Gastrocnemius medialis (tissue), 4 donors: ENCODE data around the gene DNAAF5. TPM values are rescaled to one million over a fixed set of nuclear protein-coding genes. Genes with fewer than 3 reads are reported as not detected.

Source experiments
- ATAC-seq, 2 donors: fragments of 150-250 bp; one replicate each; pipeline ENCODE4 v1.9.1; 2016
- DNase-seq, 2 donors: peaks; one replicate each; pipeline ENCODE4 v3.0.0-alpha.2; 2019
- H3K27ac ChIP-seq, 4 donors: fragments of 200-600 bp; sonication (generic); 1 replicate in 1 of 4; 2 replicates in 3 of 4; pipeline ENCODE4 v1.5.1; 2016 to 2018; ENCODE audit warnings: mild to moderate bottlenecking in 2 of 4, moderate library complexity in 1 of 4
- H3K27me3 ChIP-seq, 3 donors: fragments of 200-600 bp; sonication (generic) in 2 of 3; 1 replicate in 1 of 3; 2 replicates in 2 of 3; pipeline versions ENCODE4 v1.5.1 to v1.6.0; 2016 to 2019; ENCODE audit warnings: mild to moderate bottlenecking in 1 of 3, moderate library complexity in 1 of 3
- H3K36me3 ChIP-seq, 2 donors: fragments of 200-600 bp; sonication (generic) in 1 of 2; one replicate each; pipeline ENCODE4 v1.5.1; 2017 to 2018
- H3K4me1 ChIP-seq, 2 donors: fragments of 200-600 bp; sonication (generic) in 1 of 2; one replicate each; pipeline ENCODE4 v1.5.1; 2016 to 2017; ENCODE audit warnings: mild to moderate bottlenecking in 2 of 2
- H3K4me3 ChIP-seq, 4 donors: fragments of 200-600 bp; sonication (generic) in 3 of 4; 1 replicate in 1 of 4; 2 replicates in 3 of 4; pipeline ENCODE4 v1.5.1; 2016 to 2019; ENCODE audit warnings: mild to moderate bottlenecking in 2 of 4
- H3K9me3 ChIP-seq, 3 donors: fragments of 200-600 bp; sonication (generic) in 2 of 3; 1 replicate in 1 of 3; 2 replicates in 2 of 3; pipeline ENCODE4 v1.5.1; 2016 to 2019
- CTCF ChIP-seq, 5 experiments: fragments of 450-650 bp in 3 of 5; fragments of 200-600 bp in 2 of 5; sonication (generic) in 2 of 5; IDR thresholded peaks in 4 of 5; conservative IDR thresholded peaks in 1 of 5; 1 replicate in 4 of 5; 2 replicates in 1 of 5; pipeline ENCODE4 v1.5.1; 2016 to 2019; ENCODE audit warnings: antibody characterized with exemption in 5 of 5, mild to moderate bottlenecking in 3 of 5, moderate library complexity in 3 of 5
- POLR2A ChIP-seq, 2 donors: fragments of 450-650 bp; IDR thresholded peaks; one replicate each; pipeline ENCODE4 v1.6.1; 2017; ENCODE audit warnings: antibody characterized with exemption in 2 of 2, mild to moderate bottlenecking in 2 of 2, moderate library complexity in 2 of 2
- in situ Hi-C, 4 donors: fragments of 200-750 bp; cut with MboI; loops; one replicate each; pipeline versions ENCODE4 v1.15.0 to v1.8.0; 2017; ENCODE audit warnings: low sequenced_read_pairs in 4 of 4
- intact Hi-C: fragments of 100-400 bp; cut with DNase I; formaldehyde crosslinking; loops from one replicate; pipeline ENCODE4 v1.15.1; 2023; ENCODE audit warnings: low total_unique reads
- total RNA-seq, 4 donors: library from RNA; depleted of rRNA; stranded (reverse); fragments of >200 nt; gene quantifications; one replicate each; pipeline versions ENCODE4 v1.1.0 to v1.2.3, GENCODE V29; 2016

Gene DNAAF5
- total RNA-seq, 4 donors from 2014 or later, result 22.4 to 36.2 (median 30.6) TPM

- no peaks in the 10 kb centered on the region for H3K9me3 ChIP-seq
- no peak for DNase-seq
- in situ Hi-C loops (no loop called here), intact Hi-C loops (no loop called here)
- H3K4me3 ChIP-seq, result no peak overlapping the region
- no peak for TF ChIP-seq CTCF (IDR thresholded peaks at IDR 0.05 in 4 of 5, conservative IDR thresholded peaks at IDR 0.05 in 1 of 5)
- TF ChIP-seq POLR2A (IDR thresholded peaks at IDR 0.05), result no peak
- H3K27me3 ChIP-seq, result no peaks in the 10 kb centered on the region
- ATAC-seq, result no peak
- H3K36me3 ChIP-seq, result peaks cover 6 to 51% of the 10 kb centered on the region in 2 donors
- H3K4me1 ChIP-seq, result no peaks in the 10 kb centered on the region
- no peak overlapping the region for H3K27ac ChIP-seq
Measured at GRCh38 chr7:757741-758163, 31.3 kb downstream of the DNAAF5 start.

GRCh38 chr7:759569-759968, 33.1 kb downstream of the DNAAF5 start:
- no peak for DNase-seq
- no peak for ATAC-seq
- Histone ChIP-seq H3K4me3 (no peak overlapping the region), H3K9me3 (no peaks in the 10 kb centered on the region), H3K4me1 (no peaks in the 10 kb centered on the region), H3K27me3 (no peaks in the 10 kb centered on the region), H3K27ac (no peak overlapping the region), H3K36me3 (peaks cover 6 to 67% of the 10 kb centered on the region in 2 donors)
- in situ Hi-C loops, result no loop called here
- TF ChIP-seq CTCF (IDR thresholded peaks at IDR 0.05 in 4 of 5, conservative IDR thresholded peaks at IDR 0.05 in 1 of 5) (no peak), POLR2A (IDR thresholded peaks at IDR 0.05) (no peak)
- intact Hi-C loops, result no loop called here

- Histone ChIP-seq H3K27me3 (no peaks in the 10 kb centered on the region), H3K4me1 (no peaks in the 10 kb centered on the region), H3K27ac (no peak overlapping the region), H3K9me3 (no peaks in the 10 kb centered on the region), H3K4me3 (no peak overlapping the region), H3K36me3 (peaks cover 6 to 67% of the 10 kb centered on the region in 2 donors)
- in situ Hi-C loops (no loop called here), intact Hi-C loops (no loop called here)
- DNase-seq, result no peak
- no peak for ATAC-seq
- TF ChIP-seq POLR2A (IDR thresholded peaks at IDR 0.05) (no peak), CTCF (IDR thresholded peaks at IDR 0.05 in 4 of 5, conservative IDR thresholded peaks at IDR 0.05 in 1 of 5) (no peak)
Measured at GRCh38 chr7:760006-760405, 33.5 kb downstream of the DNAAF5 start.

GRCh38 chr7:761101-761500, 34.6 kb downstream of the DNAAF5 start:
- H3K4me1 ChIP-seq, result no peaks in the 10 kb centered on the region
- H3K9me3 ChIP-seq, result no peaks in the 10 kb centered on the region
- TF ChIP-seq POLR2A (IDR thresholded peaks at IDR 0.05), result no peak
- no peak for TF ChIP-seq CTCF (IDR thresholded peaks at IDR 0.05 in 4 of 5, conservative IDR thresholded peaks at IDR 0.05 in 1 of 5)
- H3K27ac ChIP-seq, result no peak overlapping the region
- intact Hi-C loops (no loop called here), in situ Hi-C loops (no loop called here)
- H3K27me3 ChIP-seq, result no peaks in the 10 kb centered on the region
- H3K36me3 ChIP-seq, result peaks cover 6 to 70% of the 10 kb centered on the region in 2 donors
- DNase-seq (no peak), ATAC-seq (no peak)
- no peak overlapping the region for H3K4me3 ChIP-seq

GRCh38 chr7:761631-762030, 35.1 kb downstream of the DNAAF5 start:
- Histone ChIP-seq H3K4me3 (no peak overlapping the region), H3K36me3 (peaks cover 6 to 68% of the 10 kb centered on the region in 2 donors), H3K27me3 (no peaks in the 10 kb centered on the region), H3K4me1 (no peaks in the 10 kb centered on the region), H3K9me3 (no peaks in the 10 kb centered on the region), H3K27ac (no peak overlapping the region)
- in situ Hi-C loops (no loop called here), intact Hi-C loops (no loop called here)
- TF ChIP-seq POLR2A (IDR thresholded peaks at IDR 0.05) (no peak), CTCF (IDR thresholded peaks at IDR 0.05 in 4 of 5, conservative IDR thresholded peaks at IDR 0.05 in 1 of 5) (no peak)
- DNase-seq (no peak), ATAC-seq (no peak)
